ENCODE measurements around the gene PPT2.

DNA sequence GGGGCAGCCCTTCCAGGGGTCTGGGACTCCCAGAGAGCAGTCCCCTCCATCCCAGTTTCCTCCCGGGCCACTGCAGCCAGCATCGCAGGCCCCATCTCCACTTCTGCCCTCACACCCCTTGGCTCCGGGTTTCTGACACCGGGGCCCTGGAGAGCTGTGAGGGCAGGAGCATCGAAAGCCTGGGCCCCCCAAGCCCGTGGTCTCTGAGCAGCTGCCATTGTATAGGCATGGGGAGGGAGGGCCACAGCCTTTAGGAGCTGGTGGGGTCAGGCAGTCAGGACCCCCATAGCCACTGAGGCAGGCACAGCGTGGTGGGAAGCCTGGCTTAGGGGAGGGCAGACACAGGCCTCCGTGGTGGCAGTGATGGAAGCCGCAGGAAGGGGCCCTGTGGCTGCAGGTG lies 48.2 kb downstream of the PPT2 start:
- TF ChIP-seq, protein P1, sequence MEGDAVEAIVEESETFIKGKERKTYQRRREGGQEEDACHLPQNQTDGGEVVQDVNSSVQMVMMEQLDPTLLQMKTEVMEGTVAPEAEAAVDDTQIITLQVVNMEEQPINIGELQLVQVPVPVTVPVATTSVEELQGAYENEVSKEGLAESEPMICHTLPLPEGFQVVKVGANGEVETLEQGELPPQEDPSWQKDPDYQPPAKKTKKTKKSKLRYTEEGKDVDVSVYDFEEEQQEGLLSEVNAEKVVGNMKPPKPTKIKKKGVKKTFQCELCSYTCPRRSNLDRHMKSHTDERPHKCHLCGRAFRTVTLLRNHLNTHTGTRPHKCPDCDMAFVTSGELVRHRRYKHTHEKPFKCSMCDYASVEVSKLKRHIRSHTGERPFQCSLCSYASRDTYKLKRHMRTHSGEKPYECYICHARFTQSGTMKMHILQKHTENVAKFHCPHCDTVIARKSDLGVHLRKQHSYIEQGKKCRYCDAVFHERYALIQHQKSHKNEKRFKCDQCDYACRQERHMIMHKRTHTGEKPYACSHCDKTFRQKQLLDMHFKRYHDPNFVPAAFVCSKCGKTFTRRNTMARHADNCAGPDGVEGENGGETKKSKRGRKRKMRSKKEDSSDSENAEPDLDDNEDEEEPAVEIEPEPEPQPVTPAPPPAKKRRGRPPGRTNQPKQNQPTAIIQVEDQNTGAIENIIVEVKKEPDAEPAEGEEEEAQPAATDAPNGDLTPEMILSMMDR (IDR thresholded peaks at IDR 0.05), result no peak
- TF ChIP-seq POLR2A (IDR thresholded peaks at IDR 0.05), result no peak

Data from uterus (tissue), 2 donors.